Subcutaneous abdominal adipose tissue (tissue), 5 donors: ENCODE data around the gene FREM2.

Experiments
- H3K27ac ChIP-seq: one replicate; pipeline ENCODE4 v1.7.0; 2013; ENCODE audit warnings: low read depth, mild to moderate bottlenecking, inconsistent platforms, low read length, moderate library complexity
- H3K27me3 ChIP-seq, 5 donors: one replicate each; pipeline ENCODE4 v1.7.0; 2013; ENCODE audit warnings: low read length in 5 of 5, inconsistent platforms in 1 of 5; ENCODE audit not compliant: control insufficient read depth in 5 of 5, insufficient read depth in 4 of 5
- H3K36me3 ChIP-seq, 5 donors: one replicate each; pipeline ENCODE4 v1.7.0; 2013; ENCODE audit warnings: low read length in 5 of 5; ENCODE audit not compliant: control insufficient read depth in 5 of 5, insufficient read depth in 5 of 5
- H3K4me1 ChIP-seq, 5 donors: one replicate each; pipeline ENCODE4 v1.7.0; 2013; ENCODE audit warnings: low read length in 5 of 5, mild to moderate bottlenecking in 3 of 5, moderate library complexity in 1 of 5; ENCODE audit not compliant: control insufficient read depth in 5 of 5, insufficient read depth in 5 of 5
- H3K4me3 ChIP-seq, 5 donors: one replicate each; pipeline ENCODE4 v1.7.0; 2013; ENCODE audit warnings: low read length in 5 of 5, low read depth in 1 of 5
- H3K9ac ChIP-seq, 5 donors: one replicate each; pipeline ENCODE4 v1.7.0; 2013; ENCODE audit warnings: low read length in 5 of 5, mild to moderate bottlenecking in 4 of 5, moderate library complexity in 3 of 5
- H3K9me3 ChIP-seq, 5 donors: one replicate each; pipeline ENCODE4 v1.7.0; 2013; ENCODE audit warnings: low read length in 5 of 5; ENCODE audit not compliant: control insufficient read depth in 5 of 5
- donor health status: healthy.
- donor health status: healthy.
- donor health status: healthy.
- donor health status: healthy.
- donor health status: healthy.

Gene FREM2

GRCh38 chr13:38872693-38873092 lies 185.8 kb downstream of the FREM2 start:
- H3K4me1 ChIP-seq, result no peaks in the 10 kb centered on the region
- no peak overlapping the region for H3K27ac ChIP-seq
- no peaks in the 10 kb centered on the region for H3K27me3 ChIP-seq
- no peak overlapping the region for H3K9ac ChIP-seq
- no peak overlapping the region for H3K4me3 ChIP-seq
- no peaks in the 10 kb centered on the region for H3K36me3 ChIP-seq
- no peaks in the 10 kb centered on the region for H3K9me3 ChIP-seq

GRCh38 chr13:38875186-38875875 lies 188.5 kb downstream of the FREM2 start:
- Histone ChIP-seq H3K4me3 (no peak overlapping the region), H3K27ac (no peak overlapping the region), H3K36me3 (no peaks in the 10 kb centered on the region), H3K27me3 (no peaks in the 10 kb centered on the region), H3K9me3 (no peaks in the 10 kb centered on the region), H3K9ac (no peak overlapping the region), H3K4me1 (peaks cover 0 to 12% (median 0%) of the 10 kb centered on the region in 5 donors)

GRCh38 chr13:38879278-38879677 lies 192.4 kb downstream of the FREM2 start:
- Histone ChIP-seq H3K9me3 (no peaks in the 10 kb centered on the region), H3K36me3 (no peaks in the 10 kb centered on the region), H3K9ac (no peak overlapping the region), H3K4me3 (no peak overlapping the region), H3K27ac (no peak overlapping the region), H3K4me1 (peaks cover 0 to 12% (median 0%) of the 10 kb centered on the region in 5 donors), H3K27me3 (no peaks in the 10 kb centered on the region)

- no peaks in the 10 kb centered on the region for H3K27me3 ChIP-seq
- no peak overlapping the region for H3K4me3 ChIP-seq
- peaks cover 0 to 12% (median 0%) of the 10 kb centered on the region in 5 donors for H3K4me1 ChIP-seq
- no peak overlapping the region for H3K9ac ChIP-seq
- no peak overlapping the region for H3K27ac ChIP-seq
- H3K36me3 ChIP-seq, result no peaks in the 10 kb centered on the region
- no peaks in the 10 kb centered on the region for H3K9me3 ChIP-seq
Measured at GRCh38 chr13:38879786-38880185, 192.9 kb downstream of the FREM2 start.

GRCh38 chr13:38880397-38880796 lies 193.5 kb downstream of the FREM2 start:
- Histone ChIP-seq H3K4me3 (no peak overlapping the region), H3K9me3 (no peaks in the 10 kb centered on the region), H3K27ac (no peak overlapping the region), H3K36me3 (no peaks in the 10 kb centered on the region), H3K9ac (no peak overlapping the region), H3K4me1 (peaks cover 0 to 12% (median 0%) of the 10 kb centered on the region in 5 donors), H3K27me3 (no peaks in the 10 kb centered on the region)

GRCh38 chr13:38883783-38884182 lies 196.9 kb downstream of the FREM2 start:
- Histone ChIP-seq H3K4me1 (peaks cover 0 to 11% (median 0%) of the 10 kb centered on the region in 5 donors), H3K27ac (no peak overlapping the region), H3K27me3 (no peaks in the 10 kb centered on the region), H3K36me3 (no peaks in the 10 kb centered on the region), H3K4me3 (no peak overlapping the region), H3K9me3 (no peaks in the 10 kb centered on the region), H3K9ac (no peak overlapping the region)

- Histone ChIP-seq H3K27ac (no peak overlapping the region), H3K27me3 (no peaks in the 10 kb centered on the region), H3K4me3 (no peak overlapping the region), H3K4me1 (no peaks in the 10 kb centered on the region), H3K36me3 (no peaks in the 10 kb centered on the region), H3K9me3 (no peaks in the 10 kb centered on the region), H3K9ac (no peak overlapping the region)
Measured at GRCh38 chr13:38888309-38888708, 201.4 kb downstream of the FREM2 start.

- no peak overlapping the region for H3K9ac ChIP-seq
- no peak overlapping the region for H3K4me3 ChIP-seq
- no peak overlapping the region for H3K27ac ChIP-seq
- H3K36me3 ChIP-seq, result no peaks in the 10 kb centered on the region
- no peaks in the 10 kb centered on the region for H3K4me1 ChIP-seq
- peaks cover 0 to 7% (median 0%) of the 10 kb centered on the region in 5 donors for H3K9me3 ChIP-seq
- H3K27me3 ChIP-seq, result no peaks in the 10 kb centered on the region
Measured at GRCh38 chr13:38895075-38895474, 208.2 kb downstream of the FREM2 start.

- Histone ChIP-seq H3K9me3 (peaks cover 0 to 7% (median 0%) of the 10 kb centered on the region in 5 donors), H3K36me3 (no peaks in the 10 kb centered on the region), H3K27ac (no peak overlapping the region), H3K9ac (no peak overlapping the region), H3K4me1 (no peaks in the 10 kb centered on the region), H3K4me3 (no peak overlapping the region), H3K27me3 (no peaks in the 10 kb centered on the region)
Measured at GRCh38 chr13:38897521-38897920, 210.6 kb downstream of the FREM2 start.

GRCh38 chr13:38898481-38898880 lies 211.6 kb downstream of the FREM2 start:
- H3K27ac ChIP-seq, result no peak overlapping the region
- no peaks in the 10 kb centered on the region for H3K4me1 ChIP-seq
- no peaks in the 10 kb centered on the region for H3K36me3 ChIP-seq
- H3K4me3 ChIP-seq, result no peak overlapping the region
- H3K9me3 ChIP-seq, result peaks cover 0 to 7% (median 0%) of the 10 kb centered on the region in 5 donors
- H3K9ac ChIP-seq, result no peak overlapping the region
- H3K27me3 ChIP-seq, result no peaks in the 10 kb centered on the region
